ENCODE results near the gene NAA38.

DNA sequence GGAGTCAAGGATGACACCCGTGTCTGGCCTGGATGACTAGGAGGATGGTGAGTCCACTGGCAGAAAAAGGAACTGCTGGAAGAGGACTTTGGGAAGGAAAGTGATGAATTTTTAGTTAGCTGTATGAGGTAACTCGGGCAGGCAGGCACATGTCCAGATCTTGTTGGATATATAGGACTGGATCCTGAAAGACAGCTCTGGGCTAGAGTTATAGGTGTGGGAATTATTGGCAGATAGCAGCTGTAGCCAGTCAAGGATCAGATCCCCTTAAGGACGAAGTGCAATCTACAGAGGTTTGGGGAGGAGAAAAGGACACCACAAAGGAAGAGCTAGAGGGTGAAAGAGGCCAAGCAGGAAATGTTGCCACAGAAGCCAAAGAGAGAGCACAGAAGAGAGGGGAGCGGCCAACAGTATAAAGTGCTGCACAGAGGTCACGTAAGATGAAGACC lies 10.5 kb upstream of the NAA38 start:
- no peak for TF ChIP-seq MAX (IDR thresholded peaks at IDR 0.05; ENCODE audit: low read depth, low read length)
- TF ChIP-seq, protein P1, sequence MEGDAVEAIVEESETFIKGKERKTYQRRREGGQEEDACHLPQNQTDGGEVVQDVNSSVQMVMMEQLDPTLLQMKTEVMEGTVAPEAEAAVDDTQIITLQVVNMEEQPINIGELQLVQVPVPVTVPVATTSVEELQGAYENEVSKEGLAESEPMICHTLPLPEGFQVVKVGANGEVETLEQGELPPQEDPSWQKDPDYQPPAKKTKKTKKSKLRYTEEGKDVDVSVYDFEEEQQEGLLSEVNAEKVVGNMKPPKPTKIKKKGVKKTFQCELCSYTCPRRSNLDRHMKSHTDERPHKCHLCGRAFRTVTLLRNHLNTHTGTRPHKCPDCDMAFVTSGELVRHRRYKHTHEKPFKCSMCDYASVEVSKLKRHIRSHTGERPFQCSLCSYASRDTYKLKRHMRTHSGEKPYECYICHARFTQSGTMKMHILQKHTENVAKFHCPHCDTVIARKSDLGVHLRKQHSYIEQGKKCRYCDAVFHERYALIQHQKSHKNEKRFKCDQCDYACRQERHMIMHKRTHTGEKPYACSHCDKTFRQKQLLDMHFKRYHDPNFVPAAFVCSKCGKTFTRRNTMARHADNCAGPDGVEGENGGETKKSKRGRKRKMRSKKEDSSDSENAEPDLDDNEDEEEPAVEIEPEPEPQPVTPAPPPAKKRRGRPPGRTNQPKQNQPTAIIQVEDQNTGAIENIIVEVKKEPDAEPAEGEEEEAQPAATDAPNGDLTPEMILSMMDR (IDR thresholded peaks at IDR 0.05; ENCODE audit: low read depth, low read length) = no peak
